Superior temporal gyrus (tissue), 1 donor: ENCODE measurements around the gene NBPF3.

Experiments used
- DNase-seq: peaks from one replicate; pipeline ENCODE4 v3.0.0-alpha.2; 2016; ENCODE audit errors: extremely low spot score

Gene NBPF3

DNA sequence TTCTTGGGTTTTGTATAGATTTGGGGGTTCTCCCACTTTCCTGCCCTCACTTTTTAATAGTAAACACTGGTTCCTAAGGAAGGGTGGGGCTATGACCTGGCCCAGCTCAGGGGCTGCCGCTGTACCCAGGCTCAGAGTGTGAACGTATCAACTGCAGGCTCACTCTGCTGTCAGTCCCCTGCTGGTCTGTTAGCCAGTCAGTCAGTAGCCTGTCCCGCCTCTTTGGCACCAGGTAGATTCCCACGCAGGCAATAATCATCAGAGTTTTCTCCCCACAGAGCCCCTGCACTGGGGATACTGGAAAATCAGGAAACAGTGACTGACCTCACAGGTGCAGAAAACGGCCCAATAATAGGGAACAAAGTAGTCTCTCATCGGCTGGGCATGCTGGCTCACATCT lies 54.3 kb downstream of the NBPF3 start:
- no peak for DNase-seq

DNA sequence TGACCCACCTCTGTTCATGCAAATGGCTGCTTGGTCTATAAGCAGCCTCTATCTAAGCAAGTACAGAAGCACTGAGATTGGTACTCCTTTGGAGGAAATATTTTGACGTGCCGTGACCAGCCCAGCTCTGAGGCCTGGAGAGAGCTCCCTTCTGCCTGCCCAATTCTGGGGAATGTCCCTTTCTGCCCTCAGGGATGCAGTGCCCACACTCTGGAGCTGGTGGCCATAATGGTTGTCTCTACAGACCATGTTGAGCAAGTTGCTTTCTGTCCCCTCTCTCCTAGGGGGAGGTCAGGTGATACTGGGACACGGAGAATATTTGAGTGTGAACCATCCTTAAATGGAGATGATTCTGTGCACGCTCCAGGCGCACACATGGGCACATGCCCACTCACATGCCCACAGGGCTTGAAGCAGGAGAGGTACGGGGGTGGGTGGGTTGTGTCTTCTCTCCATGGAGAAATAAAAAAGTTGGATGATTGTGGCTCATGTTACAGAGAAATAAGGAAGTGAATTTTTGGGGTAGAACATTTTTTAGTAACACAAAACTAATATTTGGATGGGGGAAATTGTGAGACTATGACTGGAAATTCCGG lies 55.4 kb downstream of the NBPF3 start:
- DNase-seq: no peak

DNA sequence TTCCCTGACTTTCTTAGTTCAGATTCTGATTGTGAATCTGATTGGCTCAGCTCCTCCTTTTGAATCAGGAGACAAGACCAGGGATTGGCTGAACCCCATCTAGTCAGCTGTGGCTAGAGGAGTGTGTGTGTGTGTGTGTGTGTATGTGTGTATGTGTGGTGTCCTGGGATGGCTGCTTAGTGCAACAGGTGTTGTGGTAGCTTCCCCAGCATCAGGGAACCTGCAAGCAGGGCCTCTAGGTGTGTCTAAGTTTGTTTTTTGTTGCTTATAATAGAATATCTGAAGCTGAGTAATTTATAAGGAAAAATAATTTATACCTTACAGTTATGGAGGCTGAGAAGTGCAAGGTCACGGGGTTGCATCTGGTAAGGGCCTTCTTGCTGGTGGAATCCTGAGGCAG lies 56.1 kb downstream of the NBPF3 start:
- DNase-seq: no peak

DNA sequence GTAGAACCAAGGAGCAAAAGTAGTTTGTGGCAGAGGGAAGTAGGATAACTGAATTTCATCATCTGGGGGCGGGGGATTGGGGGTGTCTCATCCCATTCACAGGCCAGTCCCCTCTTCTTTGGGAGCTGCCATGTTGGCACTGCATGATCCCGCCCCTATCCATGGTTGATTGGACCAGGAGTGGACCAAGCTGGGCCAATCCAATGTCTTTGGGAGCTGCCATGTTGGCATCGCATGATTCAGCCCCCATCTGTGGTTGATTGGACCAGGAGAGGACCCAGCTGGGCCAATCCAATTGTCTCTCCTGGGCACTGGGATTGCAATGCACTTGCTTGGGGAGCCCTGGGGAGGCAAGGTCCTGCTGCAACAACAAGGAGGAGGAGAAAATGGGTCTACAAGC lies 56.9 kb downstream of the NBPF3 start:
- no peak for DNase-seq

DNA sequence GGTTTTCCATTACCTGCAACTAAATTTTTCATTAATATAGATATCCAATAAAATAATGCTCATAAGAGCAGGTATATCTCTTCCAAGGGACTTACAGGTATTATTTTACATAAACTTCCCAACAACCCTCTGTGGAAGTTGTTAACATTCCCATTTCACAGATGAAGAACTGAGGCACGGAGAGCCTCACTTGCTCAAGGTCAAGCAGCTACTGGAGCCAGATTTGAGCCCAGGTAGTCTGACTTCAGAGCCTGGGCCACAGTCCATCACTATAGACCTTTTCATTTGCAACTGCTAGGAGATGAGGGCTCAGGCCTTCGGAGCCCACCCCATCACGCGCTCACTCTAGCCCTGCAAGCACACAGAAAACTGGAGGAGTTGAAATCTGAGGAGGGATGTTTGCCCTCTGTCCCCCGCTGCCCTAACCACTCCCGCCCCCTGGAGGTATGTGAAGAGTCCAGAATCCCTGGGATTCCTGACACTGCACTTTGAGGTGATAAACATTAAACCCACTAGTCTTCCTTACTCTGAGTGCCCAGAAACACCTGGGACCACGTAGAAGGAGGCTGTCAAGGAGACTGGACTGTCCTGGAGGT lies 57.6 kb downstream of the NBPF3 start:
- DNase-seq: no peak

DNA sequence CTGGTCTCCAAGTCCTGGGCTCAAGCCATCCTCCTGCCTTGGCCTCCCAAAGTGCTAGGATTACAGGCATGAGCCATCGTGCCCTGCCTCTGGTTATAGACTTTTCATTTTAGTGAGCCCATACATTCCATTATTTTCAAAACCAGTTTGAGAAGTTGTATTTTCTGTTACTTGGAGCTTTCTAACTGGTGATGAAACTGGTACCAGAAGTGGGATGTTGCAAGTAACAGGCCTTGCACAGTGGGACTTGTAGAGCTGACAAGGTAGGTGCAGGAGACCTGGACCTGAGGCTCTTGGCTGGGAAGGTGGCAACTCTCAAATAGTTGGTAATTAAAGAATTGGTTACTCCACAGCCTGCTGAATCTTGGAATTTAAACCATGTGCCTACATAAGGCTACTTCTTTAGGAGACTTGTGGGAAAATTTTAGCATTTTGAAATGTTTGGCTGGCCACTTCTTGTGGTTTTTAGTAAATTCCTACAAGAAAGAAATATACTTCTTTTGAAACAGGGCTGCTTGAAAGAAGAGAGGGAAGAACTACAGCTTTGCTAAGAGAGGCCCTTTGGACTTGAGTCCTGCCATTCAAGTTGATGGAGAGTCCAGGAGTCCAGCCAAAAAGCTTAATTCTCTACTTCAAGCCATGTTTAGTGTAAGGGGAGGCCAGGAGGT lies 59.5 kb downstream of the NBPF3 start:
- no peak for DNase-seq

DNA sequence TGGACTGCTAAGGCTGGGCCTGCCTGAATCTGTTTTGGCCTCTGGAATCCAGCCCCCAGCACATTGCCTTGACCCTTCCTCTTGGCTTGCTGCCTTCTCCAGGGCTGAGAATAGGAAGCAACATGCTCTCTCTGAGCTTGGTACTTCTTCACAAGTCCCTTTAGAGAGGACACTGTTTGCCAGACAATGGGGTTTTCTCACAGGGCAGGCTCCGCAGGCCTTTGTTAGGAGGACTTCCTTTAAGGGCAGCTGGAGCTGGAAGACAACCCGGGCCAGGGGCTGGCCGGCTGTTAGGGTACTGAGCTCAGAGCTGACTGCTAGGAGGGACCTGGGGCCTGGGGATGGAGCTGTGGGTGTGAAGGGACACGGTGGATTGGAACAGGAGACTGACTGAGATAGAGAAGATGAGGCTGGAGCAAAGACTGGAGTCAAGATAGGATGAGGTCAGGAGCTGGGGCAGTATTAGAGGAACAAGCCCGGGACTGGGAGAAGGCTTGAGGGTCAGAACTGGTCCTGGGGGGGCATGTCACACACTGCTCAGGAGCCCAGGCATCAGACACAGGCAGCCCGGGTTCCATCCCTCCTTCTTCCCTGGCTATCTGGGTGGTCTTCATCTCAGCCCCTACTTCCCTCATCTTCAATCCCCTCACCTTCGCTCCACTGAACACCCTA lies 63.9 kb downstream of the NBPF3 start:
- DNase-seq: no peak

DNA sequence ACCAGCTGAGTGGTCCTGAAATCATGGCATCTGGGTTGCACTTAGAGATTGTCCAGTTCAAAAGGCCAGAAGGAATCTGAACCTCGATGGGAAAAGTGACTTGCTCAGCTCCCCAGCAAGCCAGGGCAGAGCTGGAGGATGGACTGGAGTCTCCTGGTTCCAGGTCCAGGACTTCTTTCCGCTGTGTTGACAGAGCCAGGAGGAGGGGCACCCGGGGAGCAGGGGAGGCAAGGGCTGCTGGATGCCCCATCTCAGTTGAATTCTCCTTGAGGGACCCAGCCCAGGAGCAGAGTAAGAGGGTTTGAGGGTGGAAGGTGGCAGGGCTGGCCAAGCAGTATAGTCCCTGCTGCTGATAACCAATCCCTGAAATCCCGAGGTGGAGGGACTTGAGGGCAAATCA lies 66.9 kb downstream of the NBPF3 start:
- DNase-seq: no peak

DNA sequence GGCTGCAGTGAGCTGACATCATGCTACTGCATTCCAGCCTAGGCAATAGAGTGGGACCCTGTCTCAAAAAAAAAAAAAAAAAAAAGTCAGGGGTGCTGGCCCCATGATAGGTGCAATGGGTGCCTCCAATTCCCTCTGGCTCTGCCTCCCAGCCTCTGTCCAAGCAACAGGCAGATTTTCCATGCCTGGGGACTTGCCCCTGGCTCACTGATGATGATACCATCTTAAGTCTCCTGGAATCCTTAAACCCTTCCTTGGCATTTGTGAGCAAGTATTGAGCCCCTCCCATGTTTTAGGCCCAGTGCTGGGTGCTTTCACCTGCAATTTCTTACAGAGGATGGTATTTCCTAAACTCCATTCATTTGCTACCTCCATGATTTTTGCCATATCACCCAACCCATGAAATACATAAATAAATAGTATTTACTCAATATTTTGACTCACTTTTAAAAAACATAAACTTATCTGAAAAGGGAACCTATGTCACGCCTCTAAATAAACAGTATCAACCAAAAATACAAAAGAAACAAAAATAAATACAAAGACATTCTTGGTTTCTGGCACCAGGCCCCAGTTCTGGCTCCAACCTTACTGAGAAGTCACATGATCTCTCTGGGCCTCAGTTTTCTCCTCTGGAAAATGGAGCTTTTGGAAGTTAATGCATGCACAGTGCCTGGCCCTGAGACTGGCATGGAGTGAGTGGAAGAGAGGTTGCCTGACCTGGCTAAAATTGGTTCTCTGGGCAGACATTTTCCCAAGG lies 67.8 kb downstream of the NBPF3 start:
- DNase-seq: no peak

DNA sequence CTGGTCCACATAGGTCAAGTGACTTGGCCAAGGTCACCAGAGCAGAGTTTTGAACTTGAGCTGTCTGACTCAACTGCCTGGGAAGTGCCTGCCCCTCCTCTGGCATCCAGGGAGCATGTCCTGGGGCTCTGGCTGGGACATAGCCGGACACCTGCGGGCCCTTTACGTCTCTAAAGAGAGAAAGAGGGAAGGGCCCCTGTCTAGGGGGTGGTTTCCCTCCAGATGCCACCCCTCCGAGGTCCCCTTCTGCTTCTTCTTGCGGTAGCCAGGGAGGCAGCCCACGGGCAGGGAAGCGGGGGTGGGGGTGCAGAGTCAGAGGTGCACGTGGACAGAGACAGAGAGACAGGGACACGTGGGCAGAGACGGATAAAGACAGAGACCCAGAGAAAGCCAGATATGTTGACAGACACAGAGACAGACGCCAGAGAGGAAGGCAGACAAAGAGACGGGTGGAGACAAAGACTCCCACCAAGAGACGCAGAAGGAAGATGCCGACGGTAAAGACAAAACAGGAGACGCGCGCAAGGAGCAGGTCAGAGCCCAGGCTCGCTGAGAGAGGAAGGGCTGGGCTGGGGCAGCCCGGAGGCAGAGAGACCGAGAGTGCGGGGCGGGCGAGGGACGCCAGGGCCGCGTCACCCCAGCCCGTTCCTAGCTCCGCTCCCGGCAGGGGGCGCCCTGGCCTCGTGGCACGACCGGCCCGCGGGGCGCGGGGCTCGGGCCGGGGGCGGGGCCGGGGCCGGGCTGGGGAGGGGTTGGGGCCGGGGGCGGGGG lies 68.8 kb downstream of the NBPF3 start:
- DNase-seq: peak; percentile 53

DNA sequence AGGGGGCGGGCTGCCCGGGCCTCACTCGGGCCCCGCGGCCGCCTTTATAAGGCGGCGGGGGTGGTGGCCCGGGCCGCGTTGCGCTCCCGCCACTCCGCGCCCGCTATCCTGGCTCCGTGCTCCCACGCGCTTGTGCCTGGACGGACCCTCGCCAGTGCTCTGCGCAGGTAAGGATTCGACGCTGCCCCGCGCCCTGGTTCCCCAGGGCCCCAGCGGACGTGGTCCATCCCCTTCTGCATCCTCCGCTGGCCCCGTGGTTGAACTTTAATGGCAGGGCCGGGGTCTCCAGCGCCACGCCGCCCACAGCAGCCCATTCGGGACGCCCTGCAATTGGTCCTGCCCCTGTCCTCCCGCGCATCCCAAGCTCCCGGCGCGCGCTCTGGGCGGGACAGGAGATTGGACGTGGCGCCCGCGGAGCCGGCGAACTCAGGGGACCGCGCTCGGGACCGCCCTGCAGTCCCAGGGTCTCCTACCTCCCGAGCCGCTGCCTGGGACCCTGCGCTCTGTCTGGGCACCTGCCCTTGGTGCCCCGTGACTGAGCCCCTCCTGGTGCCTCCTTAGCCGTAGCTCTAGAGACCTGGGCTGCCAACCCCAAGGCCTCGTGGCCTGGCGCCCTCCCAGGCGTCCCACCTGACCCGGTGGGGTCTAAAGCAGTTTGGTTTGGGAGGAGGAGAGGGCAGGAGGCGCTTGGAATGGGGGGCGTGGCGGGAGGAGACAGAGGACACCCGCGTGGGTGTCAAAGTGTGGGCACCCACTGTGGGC lies 69.6 kb downstream of the NBPF3 start, which contains the start of gene ALPL:
ALPL (plus strand) TSS at position 73 of the 762 bp plus-strand sequence. CDS start 44,659 bp downstream, outside the sequence.
- DNase-seq: no peak

DNA sequence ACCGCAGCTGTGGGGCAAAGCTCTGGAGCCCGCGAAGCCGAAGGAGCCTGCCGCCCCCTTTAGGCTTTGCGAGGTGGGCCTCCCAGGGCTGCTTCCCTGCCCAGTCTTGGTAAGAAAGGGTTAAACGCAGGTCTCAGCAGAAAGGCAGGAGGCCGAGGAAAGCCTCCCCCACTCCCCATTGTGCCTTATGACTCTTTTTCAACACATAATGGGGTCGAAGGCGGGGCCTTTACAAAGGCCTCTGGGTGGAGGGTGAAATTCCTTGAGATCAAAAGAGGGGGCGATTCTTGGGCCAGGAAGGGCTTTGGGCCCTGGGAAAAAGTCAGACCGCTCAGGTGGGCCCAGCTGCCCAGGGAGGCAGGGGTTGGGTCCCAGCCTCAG lies 70.2 kb downstream of the NBPF3 start:
- DNase-seq: no peak

DNA sequence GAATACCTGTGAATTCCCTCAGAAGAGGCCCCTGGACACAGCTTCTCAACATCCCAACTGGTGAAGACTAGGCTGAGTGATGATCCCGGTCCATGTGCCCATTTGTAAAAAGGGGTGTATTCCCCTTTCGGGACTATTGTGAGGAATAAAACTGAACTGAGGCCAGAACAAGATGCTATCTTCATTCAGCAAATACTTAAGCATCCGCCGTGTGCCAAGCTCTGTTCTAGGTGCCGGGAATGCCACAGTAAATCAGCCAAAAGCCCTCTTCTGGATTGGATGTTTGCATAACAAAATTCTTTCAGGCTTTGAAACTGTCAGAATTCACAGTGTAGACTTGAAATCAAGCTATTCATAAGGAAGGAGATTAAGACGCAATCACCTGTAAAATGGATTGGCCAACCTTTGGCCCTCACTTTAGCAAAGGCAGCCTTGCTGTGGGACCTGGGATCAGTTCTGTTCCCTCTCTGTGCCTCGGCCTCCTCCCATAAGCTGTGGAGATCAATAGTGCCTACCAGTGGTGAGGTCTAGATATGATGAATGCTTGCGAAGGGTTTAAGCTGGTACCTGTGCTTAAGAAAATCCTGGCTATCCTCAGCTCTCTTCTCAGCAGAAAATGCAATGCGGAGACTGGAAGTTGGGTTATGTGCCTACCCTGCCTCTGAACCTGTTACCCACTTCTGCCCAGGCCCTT lies 71.1 kb downstream of the NBPF3 start:
- DNase-seq: no peak

DNA sequence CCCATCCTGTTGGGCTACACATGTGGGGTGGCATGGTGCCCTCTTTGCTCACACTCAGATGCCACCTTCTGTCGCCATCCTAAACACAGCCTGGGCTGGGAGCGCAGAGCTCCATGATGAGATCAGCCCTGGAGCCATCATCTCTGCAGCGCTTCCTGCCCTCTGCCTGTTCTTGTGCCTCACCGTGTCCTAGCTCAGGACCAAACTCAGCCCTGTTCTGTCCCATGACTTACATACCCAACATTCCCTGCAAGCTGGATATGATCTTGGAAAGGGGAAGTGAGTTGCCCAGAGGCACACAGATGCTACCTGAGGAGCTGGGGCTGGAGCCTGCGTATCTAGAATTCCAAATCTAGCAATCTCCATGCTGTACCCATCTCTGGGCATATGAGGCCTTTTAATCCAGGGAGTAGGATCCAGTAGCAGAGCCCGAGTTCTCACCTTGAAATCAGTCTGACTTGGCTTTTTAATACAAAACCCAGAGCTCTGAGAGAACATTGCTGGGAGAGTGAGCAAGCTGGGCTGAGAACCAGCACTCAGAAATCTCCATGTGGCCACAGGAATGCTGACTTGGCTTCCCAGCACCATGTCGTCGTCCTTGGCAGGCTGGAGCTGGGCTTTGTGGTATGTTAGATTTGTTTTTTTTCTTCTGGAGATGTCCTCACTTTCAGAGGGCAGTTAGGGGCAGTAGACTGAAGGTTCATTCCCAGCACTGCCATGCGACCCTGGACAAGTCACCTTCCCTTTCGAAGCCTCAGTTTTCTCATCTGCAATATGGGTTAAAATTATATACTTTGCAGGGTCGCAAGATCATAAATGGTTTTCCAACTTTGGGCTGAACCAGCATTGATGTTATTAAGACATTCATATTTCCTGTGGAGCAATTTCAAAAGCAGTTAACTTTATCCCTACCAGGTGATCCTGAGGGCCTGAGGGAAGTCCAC lies 71.9 kb downstream of the NBPF3 start:
- no peak for DNase-seq

DNA sequence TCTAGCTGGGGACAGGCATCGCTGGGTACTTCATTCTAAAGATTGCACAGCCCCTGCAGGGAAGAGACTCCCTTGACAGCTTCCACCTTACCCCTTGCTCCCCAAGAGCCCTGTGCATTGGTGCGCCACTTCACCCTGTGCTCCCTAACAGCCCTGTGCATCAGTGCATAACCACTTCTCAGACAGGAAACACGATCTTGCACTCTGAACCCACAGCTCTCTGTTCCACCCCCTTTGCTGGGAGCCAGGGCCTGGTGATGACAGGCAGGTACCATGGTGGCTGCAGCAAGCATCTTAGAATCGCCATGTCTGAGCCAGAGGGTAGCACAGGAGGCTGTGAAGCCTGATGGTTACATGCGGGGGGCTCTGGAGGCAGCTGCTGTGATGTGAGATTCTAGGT lies 74.3 kb downstream of the NBPF3 start:
- DNase-seq: no peak

DNA sequence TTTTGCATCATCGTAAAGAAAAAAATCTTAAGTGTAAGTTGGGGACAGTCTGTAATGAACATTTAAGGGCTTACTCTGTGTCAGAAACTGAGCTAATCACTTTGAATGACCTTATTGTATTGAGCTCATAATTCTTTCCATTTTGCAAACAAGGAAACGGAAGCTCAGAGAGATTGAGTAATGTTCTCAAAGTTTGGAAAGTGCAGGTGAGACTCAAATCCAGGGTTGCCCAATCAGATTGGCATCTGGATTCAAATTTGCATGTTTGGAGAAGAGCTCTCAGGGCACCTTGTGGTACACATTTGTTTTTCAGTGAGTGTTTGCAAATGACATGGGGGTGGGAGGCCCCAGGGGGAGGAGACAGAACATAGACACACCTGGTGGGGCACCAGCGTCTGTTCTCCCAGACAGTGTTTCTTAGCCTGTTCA lies 77.2 kb downstream of the NBPF3 start:
- no peak for DNase-seq

DNA sequence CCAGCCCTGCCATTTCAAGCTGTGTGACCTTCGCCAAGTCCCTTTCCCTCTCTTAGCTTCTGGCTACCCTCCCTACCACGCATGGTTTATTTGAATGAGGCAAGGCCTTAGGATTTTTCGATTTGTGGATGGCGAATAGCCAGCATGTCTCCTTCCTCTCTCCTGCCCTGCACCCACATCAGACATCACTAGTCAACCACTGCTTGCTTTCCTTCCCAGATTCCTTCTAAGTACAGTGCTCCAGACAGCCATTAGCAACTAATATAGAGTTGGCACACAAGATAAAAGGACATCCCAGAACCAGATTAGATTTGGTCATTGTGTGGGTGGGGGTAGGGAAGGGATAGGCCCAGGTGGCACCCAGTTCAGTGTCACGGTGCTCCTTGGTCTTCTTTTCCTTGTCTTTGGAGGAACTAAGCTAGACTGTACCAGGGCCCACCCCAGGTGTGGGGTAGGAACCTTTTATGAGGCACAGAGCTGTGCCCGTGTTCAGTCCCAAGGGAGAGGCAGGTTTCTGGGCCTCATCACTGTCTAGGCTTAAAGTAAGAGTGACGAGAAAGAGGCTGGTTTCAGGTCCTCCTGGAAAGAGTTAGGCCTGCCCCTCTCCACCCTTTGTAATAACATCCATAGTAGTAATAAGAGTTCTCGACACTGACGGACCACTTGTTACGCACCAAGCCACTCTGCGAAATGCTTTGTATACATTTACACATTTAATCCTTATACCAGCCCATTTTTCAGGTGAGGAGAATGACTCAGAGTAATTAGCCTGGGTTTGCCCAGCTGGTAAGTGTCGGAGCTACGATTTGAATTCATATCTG lies 77.9 kb downstream of the NBPF3 start:
- no peak for DNase-seq
